Osteoblast (primary cell): Measurements from ENCODE around the gene OSM. TPM values are rescaled to one million over a fixed set of nuclear protein-coding genes. Genes with fewer than 3 reads are reported as not detected.

Experiments
- DNase-seq: peaks from one replicate; pipeline ENCODE4 v3.0.0; 2011; ENCODE audit warnings: low spot score, mixed read lengths; ENCODE audit not compliant: insufficient read length; ENCODE audit errors: missing footprints
- H2AFZ ChIP-seq: 2 replicates; pipeline ENCODE4 v1.6.0; 2011; ENCODE audit warnings: mild to moderate bottlenecking, low read length
- H3K27ac ChIP-seq: 2 replicates; pipeline ENCODE4 v1.5.1; 2011; ENCODE audit warnings: mild to moderate bottlenecking, low read depth, low read length, moderate library complexity
- H3K27me3 ChIP-seq: 2 replicates; pipeline ENCODE4 v1.6.0; 2012; ENCODE audit warnings: mild to moderate bottlenecking, control low read depth, inconsistent platforms, low read length, moderate library complexity; ENCODE audit not compliant: insufficient read depth
- H3K36me3 ChIP-seq: 2 replicates; pipeline ENCODE4 v1.5.1; 2011; ENCODE audit warnings: mild to moderate bottlenecking, low read length, control low read depth, moderate library complexity; ENCODE audit not compliant: insufficient read depth
- H3K4me1 ChIP-seq: 2 replicates; pipeline ENCODE4 v1.5.1; 2011; ENCODE audit warnings: mild to moderate bottlenecking, low read length, control low read depth, moderate library complexity; ENCODE audit not compliant: insufficient read depth
- H3K4me2 ChIP-seq: 2 replicates; pipeline ENCODE4 v1.6.0; 2011; ENCODE audit warnings: mild to moderate bottlenecking, low read length; ENCODE audit not compliant: insufficient read depth
- H3K4me3 ChIP-seq: fragments of 200-600 bp; sonication (generic); 3 replicates; pipeline ENCODE4 v1.5.1; 2012; ENCODE audit warnings: mild to moderate bottlenecking, low read length, inconsistent platforms; ENCODE audit not compliant: insufficient read depth
- H3K79me2 ChIP-seq: 2 replicates; pipeline ENCODE4 v1.6.0; 2012; ENCODE audit warnings: mild to moderate bottlenecking, low read length, control low read depth, inconsistent platforms; ENCODE audit not compliant: insufficient read depth
- H3K9me3 ChIP-seq: 2 replicates; pipeline ENCODE4 v1.5.1; 2011; ENCODE audit warnings: low read depth, low read length, control low read depth
- H4K20me1 ChIP-seq: 2 replicates; pipeline ENCODE4 v1.6.0; 2012; ENCODE audit warnings: mild to moderate bottlenecking, low read length, control low read depth; ENCODE audit not compliant: insufficient read depth
- CTCF ChIP-seq: IDR thresholded peaks from 2 replicates; pipeline ENCODE4 v1.5.1; 2011; ENCODE audit warnings: mild to moderate bottlenecking, low read depth, low read length, moderate library complexity; ENCODE audit errors: extremely low read depth
- total RNA-seq: library from RNA; depleted of rRNA; stranded (reverse); fragments of >200 nt; gene quantifications from 2 replicates; pipeline ENCODE4 v1.2.3, GENCODE V29; 2012

Gene OSM
- total RNA-seq, 1 donor = not detected

GRCh38 chr22:30228509-30229359, 37.9 kb downstream of the OSM start:
- no peak for DNase-seq
- Histone ChIP-seq H3K27ac (no peak overlapping the region), H3K79me2 (no peaks in the 10 kb centered on the region), H3K36me3 (no peaks in the 10 kb centered on the region), H3K9me3 (no peaks in the 10 kb centered on the region), H3K4me3 (no peak overlapping the region), H3K4me1 (peaks cover 22% of the 10 kb centered on the region), H4K20me1 (no peaks in the 10 kb centered on the region), H3K4me2 (no peak overlapping the region), H2AFZ (no peak overlapping the region), H3K27me3 (no peaks in the 10 kb centered on the region)
- TF ChIP-seq CTCF = no peak

GRCh38 chr22:30227438-30228228, 39.0 kb downstream of the OSM start:
- Histone ChIP-seq H2AFZ (no peak overlapping the region), H3K27me3 (no peaks in the 10 kb centered on the region), H3K4me2 (no peak overlapping the region), H3K79me2 (no peaks in the 10 kb centered on the region), H3K4me1 (peaks cover 20% of the 10 kb centered on the region), H3K9me3 (no peaks in the 10 kb centered on the region), H4K20me1 (no peaks in the 10 kb centered on the region), H3K36me3 (no peaks in the 10 kb centered on the region), H3K4me3 (no peak overlapping the region), H3K27ac (no peak overlapping the region)
- no peak for DNase-seq
- TF ChIP-seq CTCF = no peak

GRCh38 chr22:30226192-30226832, 40.3 kb downstream of the OSM start:
- no peaks in the 10 kb centered on the region for H4K20me1 ChIP-seq
- no peak for DNase-seq
- H3K4me3 ChIP-seq = no peak overlapping the region
- H3K27ac ChIP-seq = no peak overlapping the region
- H3K36me3 ChIP-seq = no peaks in the 10 kb centered on the region
- no peak for TF ChIP-seq CTCF
- H3K4me1 ChIP-seq = peaks cover 18% of the 10 kb centered on the region
- H3K27me3 ChIP-seq = no peaks in the 10 kb centered on the region
- no peaks in the 10 kb centered on the region for H3K79me2 ChIP-seq
- H2AFZ ChIP-seq = no peak overlapping the region
- no peaks in the 10 kb centered on the region for H3K9me3 ChIP-seq
- H3K4me2 ChIP-seq = no peak overlapping the region
